ENCODE data around the gene POLR3C.

DNA sequence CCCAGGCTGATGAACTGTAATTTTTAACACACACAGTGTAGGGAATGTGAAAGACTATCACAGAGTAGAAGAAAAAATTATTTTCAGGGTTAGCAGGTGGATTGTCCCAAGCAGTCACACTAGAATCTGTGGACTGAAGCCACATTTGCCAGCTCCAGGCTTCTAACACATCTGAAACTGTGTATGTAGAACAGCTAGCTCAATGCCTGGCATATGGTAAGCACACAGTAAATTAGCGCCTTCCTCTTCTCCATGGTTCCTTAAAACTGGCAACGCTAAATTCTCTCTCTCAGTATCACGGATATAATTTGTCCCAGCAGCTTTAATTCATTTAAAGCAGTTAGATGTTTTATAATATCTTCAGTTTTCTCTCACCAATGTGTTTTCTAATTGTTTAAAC, 19.0 kb downstream of the POLR3C start:
- TF ChIP-seq, protein P1, sequence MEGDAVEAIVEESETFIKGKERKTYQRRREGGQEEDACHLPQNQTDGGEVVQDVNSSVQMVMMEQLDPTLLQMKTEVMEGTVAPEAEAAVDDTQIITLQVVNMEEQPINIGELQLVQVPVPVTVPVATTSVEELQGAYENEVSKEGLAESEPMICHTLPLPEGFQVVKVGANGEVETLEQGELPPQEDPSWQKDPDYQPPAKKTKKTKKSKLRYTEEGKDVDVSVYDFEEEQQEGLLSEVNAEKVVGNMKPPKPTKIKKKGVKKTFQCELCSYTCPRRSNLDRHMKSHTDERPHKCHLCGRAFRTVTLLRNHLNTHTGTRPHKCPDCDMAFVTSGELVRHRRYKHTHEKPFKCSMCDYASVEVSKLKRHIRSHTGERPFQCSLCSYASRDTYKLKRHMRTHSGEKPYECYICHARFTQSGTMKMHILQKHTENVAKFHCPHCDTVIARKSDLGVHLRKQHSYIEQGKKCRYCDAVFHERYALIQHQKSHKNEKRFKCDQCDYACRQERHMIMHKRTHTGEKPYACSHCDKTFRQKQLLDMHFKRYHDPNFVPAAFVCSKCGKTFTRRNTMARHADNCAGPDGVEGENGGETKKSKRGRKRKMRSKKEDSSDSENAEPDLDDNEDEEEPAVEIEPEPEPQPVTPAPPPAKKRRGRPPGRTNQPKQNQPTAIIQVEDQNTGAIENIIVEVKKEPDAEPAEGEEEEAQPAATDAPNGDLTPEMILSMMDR (IDR thresholded peaks at IDR 0.05), result no peak
- TF ChIP-seq EZH2 (IDR thresholded peaks at IDR 0.05; ENCODE audit: borderline replicate concordance, insufficient read depth, low read depth, low read length, poor library complexity, severe bottlenecking), result no peak

Data from B cell (primary cell).